ENCODE results near the gene TMTC2. TPM values are rescaled to one million over a fixed set of nuclear protein-coding genes. Genes with fewer than 3 reads are reported as not detected.

Gene TMTC2
- total and polyA plus RNA-seq, 2 experiments from 2014 or later = 1.5 to 12.0 TPM

GRCh38 chr12:82955043-82955442, 268.3 kb downstream of the TMTC2 start:
- Histone ChIP-seq H3K27me3 (no peaks in the 10 kb centered on the region), H3K36me3 (replicated peaks; ENCODE audit: insufficient read depth, low read depth) (no peaks in the 10 kb centered on the region), H4K20me1 (ENCODE audit: insufficient read depth, poor library complexity, severe bottlenecking) (no peaks in the 10 kb centered on the region), H3K27ac (no peak overlapping the region), H3K9me2 (replicated peaks; ENCODE audit: insufficient read depth) (no peaks in the 10 kb centered on the region), H3K4me1 (ENCODE audit: insufficient read depth) (peaks cover 4% of the 10 kb centered on the region), H3K4me3 (no peak overlapping the region), H3K9me3 (ENCODE audit: low read depth) (no peaks in the 10 kb centered on the region), H3K79me2 (no peaks in the 10 kb centered on the region), H3K4me2 (no peak overlapping the region), H2AFZ (no peak overlapping the region)
- DNase-seq (ENCODE audit: low spot score) = no peak
- WGBS (ENCODE audit: low lambda C conversion rate, missing lambda C conversion rate) = 84% methylated on average over 1 of the region's 1 CpG
- TF ChIP-seq EZH2phosphoT487 (IDR thresholded peaks at IDR 0.05; ENCODE audit: low read depth, severe bottlenecking, unreplicated experiment) (no peak), CTCF (IDR thresholded peaks at IDR 0.05; ENCODE audit: poor library complexity) (no peak), EZH2 (IDR thresholded peaks at IDR 0.05; ENCODE audit: borderline replicate concordance) (no peak)

- no peak overlapping the region for H2AFZ ChIP-seq
- no peaks in the 10 kb centered on the region for H3K9me2 ChIP-seq (replicated peaks; ENCODE audit: insufficient read depth)
- DNase-seq (ENCODE audit: low spot score) = no peak
- no peak overlapping the region for H3K4me2 ChIP-seq
- no peaks in the 10 kb centered on the region for H4K20me1 ChIP-seq (ENCODE audit: insufficient read depth, poor library complexity, severe bottlenecking)
- H3K79me2 ChIP-seq = no peaks in the 10 kb centered on the region
- no peaks in the 10 kb centered on the region for H3K36me3 ChIP-seq (replicated peaks; ENCODE audit: insufficient read depth, low read depth)
- H3K27me3 ChIP-seq = no peaks in the 10 kb centered on the region
- no peak overlapping the region for H3K27ac ChIP-seq
- no peak overlapping the region for H3K4me3 ChIP-seq
- TF ChIP-seq CTCF (IDR thresholded peaks at IDR 0.05; ENCODE audit: poor library complexity) (no peak), EZH2 (IDR thresholded peaks at IDR 0.05; ENCODE audit: borderline replicate concordance) (no peak), EZH2phosphoT487 (IDR thresholded peaks at IDR 0.05; ENCODE audit: low read depth, severe bottlenecking, unreplicated experiment) (no peak)
- H3K4me1 ChIP-seq (ENCODE audit: insufficient read depth) = peaks cover 4% of the 10 kb centered on the region
- H3K9me3 ChIP-seq (ENCODE audit: low read depth) = no peaks in the 10 kb centered on the region
Measured at GRCh38 chr12:82958966-82959365, 272.3 kb downstream of the TMTC2 start.

GRCh38 chr12:82959821-82960220, 273.1 kb downstream of the TMTC2 start:
- 74% methylated on average over 1 of the region's 1 CpG for WGBS (ENCODE audit: low lambda C conversion rate, missing lambda C conversion rate)

More at GRCh38 chr12:82959821-82960220, 273.1 kb downstream of the TMTC2 start:
- Histone ChIP-seq H3K9me2 (replicated peaks; ENCODE audit: insufficient read depth) (no peaks in the 10 kb centered on the region), H3K79me2 (no peaks in the 10 kb centered on the region), H2AFZ (no peak overlapping the region), H3K4me3 (no peak overlapping the region), H3K27me3 (no peaks in the 10 kb centered on the region), H3K4me1 (ENCODE audit: insufficient read depth) (no peaks in the 10 kb centered on the region), H3K4me2 (no peak overlapping the region), H3K27ac (no peak overlapping the region), H3K36me3 (replicated peaks; ENCODE audit: insufficient read depth, low read depth) (no peaks in the 10 kb centered on the region), H4K20me1 (ENCODE audit: insufficient read depth, poor library complexity, severe bottlenecking) (no peaks in the 10 kb centered on the region), H3K9me3 (ENCODE audit: low read depth) (no peaks in the 10 kb centered on the region)
- TF ChIP-seq EZH2phosphoT487 (IDR thresholded peaks at IDR 0.05; ENCODE audit: low read depth, severe bottlenecking, unreplicated experiment) (no peak), CTCF (IDR thresholded peaks at IDR 0.05; ENCODE audit: poor library complexity) (no peak), EZH2 (IDR thresholded peaks at IDR 0.05; ENCODE audit: borderline replicate concordance) (no peak)
- DNase-seq (ENCODE audit: low spot score) = no peak

Data from hepatocyte (in vitro differentiated cells).